ENCODE results near the gene KRT80. TPM values are rescaled to one million over a fixed set of nuclear protein-coding genes. Genes with fewer than 3 reads are reported as not detected.
A peak's percentile ranks its signal among the peaks of the same experiment; 100 is the strongest.

Gene KRT80
- total and polyA plus RNA-seq, 2 experiments from 2014 or later: not detected

- TF ChIP-seq ZNF462 (CRISPR knock-in tag; IDR thresholded peaks at IDR 0.05) (no peak), ZNF114 (CRISPR knock-in tag; IDR thresholded peaks at IDR 0.05) (no peak), EZH2phosphoT487 (IDR thresholded peaks at IDR 0.05; ENCODE audit: unreplicated experiment) (no peak)
Measured at GRCh38 chr12:52172956-52173355, 18.9 kb downstream of the KRT80 start (continued).

- no peak overlapping the region for H3K4me3 Mint-ChIP-seq
- TF ChIP-seq STAT1 (IDR thresholded peaks at IDR 0.05; ENCODE audit: unreplicated experiment): no peak
- no peak for TF ChIP-seq EZH2phosphoT487 (IDR thresholded peaks at IDR 0.05; ENCODE audit: unreplicated experiment)
- no peak for TF ChIP-seq REST (IDR thresholded peaks at IDR 0.05; ENCODE audit: unreplicated experiment)
- TF ChIP-seq POLR2AphosphoS5 (IDR thresholded peaks at IDR 0.05; ENCODE audit: low read depth): no peak
- TF ChIP-seq JUNB (IDR thresholded peaks at IDR 0.05; ENCODE audit: unreplicated experiment): no peak
Measured at GRCh38 chr12:52171950-52172512, 19.8 kb downstream of the KRT80 start.

More at GRCh38 chr12:52171950-52172512, 19.8 kb downstream of the KRT80 start:
- H3K4me2 ChIP-seq: no peak overlapping the region
- peak; percentile 81 for ATAC-seq
- no peaks in the 10 kb centered on the region for H3K36me3 ChIP-seq (ENCODE audit: insufficient read depth)
- H4K20me1 ChIP-seq (replicated peaks; ENCODE audit: insufficient read depth): no peaks in the 10 kb centered on the region
- H3K9me2 ChIP-seq (ENCODE audit: insufficient read depth): no peaks in the 10 kb centered on the region
- Mint-ChIP-seq H3K36me3 (ENCODE audit: low read depth) (no peaks in the 10 kb centered on the region), H3K9me3 (no peaks in the 10 kb centered on the region), H3K4me1 (peaks cover 7% of the 10 kb centered on the region), H3K27ac (no peak overlapping the region), H3K27me3 (ENCODE audit: insufficient read depth, low read depth, poor library complexity) (peaks cover 10% of the 10 kb centered on the region)
- DNase-seq (ENCODE audit: low spot score): peak; percentile 73
- no peaks in the 10 kb centered on the region for H3K27me3 ChIP-seq (ENCODE audit: insufficient read depth)
- H3F3A ChIP-seq (replicated peaks; ENCODE audit: low read depth): no peaks in the 10 kb centered on the region
- H3K79me2 ChIP-seq (replicated peaks; ENCODE audit: insufficient read depth): no peaks in the 10 kb centered on the region
- no peaks in the 10 kb centered on the region for H3K4me1 ChIP-seq (ENCODE audit: insufficient read depth)
- H2AFZ ChIP-seq: 0 out of 2 replicates have a peak overlapping the region, but pooled peaks have one; percentile 87
- H3K4me3 ChIP-seq: no peak overlapping the region
- no peak overlapping the region for H3K27ac ChIP-seq (ENCODE audit: low read depth)

All from GM23338 (cell line).